GM20431 (cell line): Measurements from ENCODE around the gene IL32.

ENCODE experiments used
- in situ Hi-C: fragments of 300-500 bp; cut with MseI, MboI; formaldehyde crosslinking; loops from one replicate; pipeline ENCODE4 v1.15.0; 2020; ENCODE audit warnings: low sequenced_read_pairs; ENCODE audit not compliant: unreplicated experiment

The IL32 gene

GRCh38 chr16:3027489-3027795 is 38.0 kb upstream of the IL32 start:
- in situ Hi-C loops = no loop called here

- in situ Hi-C loops = no loop called here
These were observed 37.3 kb upstream of the IL32 start for GRCh38 chr16:3027983-3028715.

GRCh38 chr16:3028716-3029319 is 36.6 kb upstream of the IL32 start:
- in situ Hi-C loops = no loop called here

GRCh38 chr16:3029491-3030221 is 35.8 kb upstream of the IL32 start:
- in situ Hi-C loops = no loop called here

GRCh38 chr16:3030222-3031212 is 34.9 kb upstream of the IL32 start:
- in situ Hi-C loops = no loop called here

GRCh38 chr16:3032624-3033023 is 32.8 kb upstream of the IL32 start:
- in situ Hi-C loops = no loop called here

GRCh38 chr16:3035289-3035971 is 30.0 kb upstream of the IL32 start:
- in situ Hi-C loops = no loop called here

GRCh38 chr16:3035972-3036725 is 29.3 kb upstream of the IL32 start:
- in situ Hi-C loops = no loop called here

GRCh38 chr16:3036726-3037315 is 28.6 kb upstream of the IL32 start, which contains the start of gene BICDL2:
TSS of gene BICDL2 (minus strand) at chr16:3036944. CDS start at chr16:3035496, 1,448 bp downstream.
- in situ Hi-C loops = no loop called here

- in situ Hi-C loops = no loop called here
These were observed 27.2 kb upstream of the IL32 start for GRCh38 chr16:3038256-3038655.

GRCh38 chr16:3038896-3039295 is 26.5 kb upstream of the IL32 start:
- in situ Hi-C loops = no loop called here

GRCh38 chr16:3042376-3042775 is 23.1 kb upstream of the IL32 start:
- in situ Hi-C loops = no loop called here

- in situ Hi-C loops = no loop called here
These were observed 20.7 kb upstream of the IL32 start for GRCh38 chr16:3044708-3045107.

- in situ Hi-C loops = no loop called here
These were observed 19.4 kb upstream of the IL32 start, which contains the start of gene MMP25 for GRCh38 chr16:3045758-3046640. TSS of gene MMP25 (plus strand) at chr16:3046561. CDS start at chr16:3046918, 357 bp downstream.

GRCh38 chr16:3046641-3047386 is 18.6 kb upstream of the IL32 start:
- in situ Hi-C loops = no loop called here

- in situ Hi-C loops = no loop called here
These were observed 18.1 kb upstream of the IL32 start for GRCh38 chr16:3047387-3047720.

- in situ Hi-C loops = no loop called here
These were observed 15.4 kb upstream of the IL32 start for GRCh38 chr16:3049921-3050481.
